BJ (cell line): ENCODE data around the gene SYNJ2. TPM values are rescaled to one million over a fixed set of nuclear protein-coding genes. Genes with fewer than 3 reads are reported as not detected.

Experiments
- CTCF ChIA-PET: fragments of 350-600 bp; formaldehyde crosslinking; extraction: SDS; loops from one replicate; lab custom pipeline; 2021; ENCODE audit warnings: antibody characterized with exemption, inconsistent platforms; lab: Yijun Ruan, JAX
- POLR2A ChIA-PET: fragments of 300-600 bp; sonication (Branson Sonifier 250); formaldehyde crosslinking; extraction: SDS; loops from one replicate; lab custom pipeline; 2021; ENCODE audit warnings: antibody characterized with exemption; lab: Charles Lee
- DNase-seq: peaks from one replicate; pipeline ENCODE4 v3.0.0-alpha.2; 2011; ENCODE audit warnings: low read depth
- H3K27me3 ChIP-seq: 2 replicates; pipeline ENCODE4 v1.6.0; 2011; ENCODE audit warnings: low read length; ENCODE audit not compliant: control insufficient read depth, insufficient read depth
- H3K36me3 ChIP-seq: 2 replicates; pipeline ENCODE4 v1.5.1; 2011; ENCODE audit warnings: low read length; ENCODE audit not compliant: control insufficient read depth, insufficient read depth
- H3K4me3 ChIP-seq: 2 replicates; pipeline ENCODE4 v1.5.1; 2011; ENCODE audit warnings: low read depth, mild to moderate bottlenecking, control low read depth, low read length
- CTCF ChIP-seq: IDR thresholded peaks from 2 replicates; pipeline ENCODE4 v1.5.1; 2011; ENCODE audit warnings: low read depth, mild to moderate bottlenecking, control low read depth, inconsistent platforms, low read length, moderate library complexity; ENCODE audit not compliant: insufficient read depth
- polyA plus RNA-seq: library from polyadenylated mRNA; depleted of rRNA; stranded (reverse); fragments of >200 nt; gene quantifications from 2 replicates; pipeline ENCODE4 v1.2.3, GENCODE V29; 2011

Gene SYNJ2
- polyA plus RNA-seq, 1 experiment: 29.9 TPM

DNA sequence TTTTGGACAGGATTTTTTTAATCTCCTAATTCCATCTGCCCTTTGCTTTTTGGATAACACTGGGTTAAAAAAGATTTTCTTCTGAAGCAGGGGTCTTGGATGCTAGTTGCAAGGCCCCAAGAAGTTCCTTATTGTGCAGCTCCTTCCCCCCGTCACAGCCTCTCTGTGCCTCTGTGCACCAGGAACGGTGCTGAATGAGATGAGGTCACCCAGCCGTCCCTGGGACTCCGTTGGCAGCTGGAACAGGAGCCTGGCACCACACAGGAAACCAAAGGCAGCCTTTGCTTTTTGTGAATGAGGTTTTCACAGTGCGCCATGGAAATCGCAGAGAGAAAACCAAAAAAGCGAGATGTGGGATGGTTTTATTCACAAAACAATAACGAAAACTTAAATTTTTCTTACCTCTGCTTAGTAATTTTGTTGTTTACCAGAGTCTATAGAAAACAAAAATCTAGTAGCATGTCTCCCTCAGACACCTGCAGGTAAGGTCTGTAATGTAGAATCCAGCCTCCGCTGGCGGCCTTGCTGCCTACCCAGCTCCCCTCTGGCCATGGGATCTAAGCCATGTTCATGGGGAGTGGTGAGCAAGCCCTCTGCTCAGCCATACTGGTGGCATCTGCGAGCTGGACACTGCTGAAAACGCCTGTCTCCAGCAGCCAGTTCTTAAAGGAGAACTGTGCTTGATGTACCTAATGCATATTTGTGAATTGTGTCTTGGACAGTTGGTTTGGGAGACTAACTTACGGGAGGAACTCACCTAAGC lies 40.4 kb upstream of the SYNJ2 start:
- H3K4me3 ChIP-seq: no peak overlapping the region
- ChIA-PET CTCF (interaction anchor here (0.7 to 1.6 kb wide), 3 partner anchors 128 to 297 kb away, joined by 3 to 5 read pairs (median 3); no protein-coding TSS in a partner anchor), POLR2A (no interaction called here)
- TF ChIP-seq CTCF: no peak
- no peaks in the 10 kb centered on the region for H3K27me3 ChIP-seq
- peaks cover 28% of the 10 kb centered on the region for H3K36me3 ChIP-seq
- DNase-seq: no peak

DNA sequence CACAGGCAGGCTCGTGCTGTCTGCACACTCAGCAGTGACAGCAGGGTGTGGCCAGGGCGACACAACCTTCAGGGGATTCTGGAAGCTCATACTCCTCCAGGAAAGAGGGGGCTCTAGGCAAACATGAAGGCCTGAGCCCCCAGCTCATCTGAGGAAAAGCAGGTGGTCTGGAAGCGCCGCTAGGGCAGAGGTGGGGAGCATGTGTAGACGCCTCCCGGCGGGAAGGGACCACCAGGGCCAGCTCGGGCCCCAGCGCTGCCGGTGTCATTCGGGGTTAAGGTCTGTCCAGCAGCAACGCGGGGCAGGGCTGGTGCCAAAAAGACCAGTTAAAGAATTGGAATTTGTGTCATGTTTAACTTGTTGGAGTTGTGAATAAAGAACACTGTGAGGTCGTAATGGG lies 39.3 kb upstream of the SYNJ2 start:
- H3K4me3 ChIP-seq: no peak overlapping the region
- no peaks in the 10 kb centered on the region for H3K27me3 ChIP-seq
- H3K36me3 ChIP-seq: peaks cover 26% of the 10 kb centered on the region
- POLR2A ChIA-PET: no interaction called here
- CTCF ChIA-PET: no interaction called here
- no peak for DNase-seq
- no peak for TF ChIP-seq CTCF

DNA sequence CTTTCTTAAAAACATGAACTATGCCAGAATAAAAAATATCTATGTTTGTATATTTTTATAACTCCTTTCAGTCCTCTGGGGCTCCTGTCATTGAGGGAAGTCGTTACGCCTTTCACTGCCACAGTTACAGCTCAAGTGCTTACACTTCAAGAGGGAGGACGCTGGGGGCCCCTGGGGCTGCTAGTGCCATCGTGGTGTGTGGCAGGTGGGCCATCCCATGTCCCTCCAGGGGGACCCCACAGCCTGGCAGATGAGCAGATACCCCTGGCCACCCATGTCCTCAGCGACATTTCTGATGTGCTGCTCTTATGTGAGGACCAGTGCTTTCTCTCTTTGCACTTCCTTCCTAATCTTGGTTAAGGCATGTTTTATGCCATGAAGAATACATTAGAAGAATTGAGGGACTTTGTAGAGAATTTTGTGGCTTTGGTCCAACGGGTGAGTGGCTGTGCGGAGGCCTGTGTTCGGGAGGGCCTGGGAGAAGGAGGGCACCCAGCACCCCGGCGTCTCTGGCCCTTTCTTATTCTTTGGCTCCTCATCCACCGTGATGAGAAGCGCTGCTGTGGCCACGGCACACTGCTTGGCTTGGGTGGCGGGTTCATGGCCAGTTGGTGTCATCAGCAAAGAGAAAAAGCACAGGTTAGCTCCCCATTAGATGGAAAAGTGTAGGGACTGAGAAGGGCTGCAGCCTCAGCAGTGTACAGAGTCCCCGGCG lies 38.3 kb upstream of the SYNJ2 start:
- Histone ChIP-seq H3K27me3 (no peaks in the 10 kb centered on the region), H3K36me3 (peaks cover 26% of the 10 kb centered on the region), H3K4me3 (no peak overlapping the region)
- CTCF ChIA-PET: no interaction called here
- POLR2A ChIA-PET: no interaction called here
- no peak for DNase-seq
- TF ChIP-seq CTCF: no peak

DNA sequence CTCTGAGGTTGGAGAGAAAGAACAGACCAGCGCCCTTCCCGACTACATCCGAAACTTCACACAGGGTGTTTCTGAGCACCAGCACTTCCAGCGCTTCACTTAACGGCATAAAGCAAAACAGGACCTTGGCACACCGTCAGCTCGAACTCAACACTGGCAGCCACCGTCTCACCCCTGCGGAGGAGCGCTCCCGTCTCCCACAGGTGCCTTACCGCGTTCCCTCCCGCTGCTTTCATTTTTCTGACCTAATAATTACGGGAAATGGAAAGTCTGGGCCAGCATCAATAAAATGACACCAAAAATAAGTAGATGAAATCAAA lies 37.7 kb upstream of the SYNJ2 start:
- TF ChIP-seq CTCF: no peak
- ChIA-PET CTCF (no interaction called here), POLR2A (no interaction called here)
- Histone ChIP-seq H3K27me3 (no peaks in the 10 kb centered on the region), H3K4me3 (no peak overlapping the region), H3K36me3 (peaks cover 26% of the 10 kb centered on the region)
- no peak for DNase-seq
